NT2/D1 (cell line): Measurements from ENCODE around the gene AGAP9.
"Not testable (repeated sequence)": the region's sequence is repeated elsewhere in the genome, so short reads cannot be mapped to it uniquely, and the experiment has no call there.

Source experiments
- DNase-seq: peaks from one replicate; pipeline ENCODE4 v3.0.0-alpha.2; 2011; ENCODE audit warnings: low read depth, low spot score
- H3K27me3 ChIP-seq: 2 replicates; pipeline ENCODE4 v1.6.0; 2011; ENCODE audit warnings: mild to moderate bottlenecking; ENCODE audit not compliant: insufficient read length, insufficient read depth
- H3K36me3 ChIP-seq: 2 replicates; pipeline ENCODE4 v1.6.1; 2011; ENCODE audit warnings: mild to moderate bottlenecking, low read length, mixed read lengths; ENCODE audit not compliant: insufficient read depth, insufficient read length
- H3K4me1 ChIP-seq: 2 replicates; pipeline ENCODE4 v1.5.1; 2011; ENCODE audit not compliant: insufficient read depth, insufficient read length
- H3K4me3 ChIP-seq: 2 replicates; pipeline ENCODE4 v1.5.1; 2011; ENCODE audit warnings: low read depth; ENCODE audit not compliant: insufficient read length
- H3K9ac ChIP-seq: 2 replicates; pipeline ENCODE4 v1.6.0; 2011; ENCODE audit warnings: low read depth; ENCODE audit not compliant: insufficient read length
- H3K9me3 ChIP-seq: 2 replicates; pipeline ENCODE4 v1.5.1; 2011; ENCODE audit warnings: mild to moderate bottlenecking, low read length; ENCODE audit not compliant: insufficient read depth

Gene AGAP9

DNA sequence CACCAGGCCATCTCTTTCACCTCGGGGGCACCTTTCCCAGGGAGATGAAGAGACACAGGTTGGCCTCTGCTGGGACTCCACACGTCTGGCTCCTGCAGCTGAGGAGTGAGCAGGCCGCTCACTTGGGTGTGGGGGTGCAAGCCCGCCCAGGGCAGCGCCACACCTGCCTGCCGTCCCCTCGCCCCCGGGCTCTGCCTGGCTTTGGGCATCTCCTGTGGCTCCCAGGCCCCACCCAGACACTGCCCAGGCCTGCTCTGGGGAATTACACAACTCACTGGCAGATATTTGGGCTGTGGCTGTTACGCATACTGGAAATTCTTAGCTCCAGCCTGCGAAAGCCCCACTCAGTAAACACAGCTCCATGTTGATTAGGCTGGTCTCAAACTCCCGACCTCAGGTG lies 39.5 kb downstream of the AGAP9 start, which contains the start of gene ANXA8:
Gene ANXA8, minus strand, starts transcription at position 193 of the 400 bp plus-strand sequence. Its CDS starts 182 bp downstream, at position 11.
- H3K4me1 ChIP-seq, H3K27me3 ChIP-seq, DNase-seq, H3K9ac ChIP-seq, H3K36me3 ChIP-seq, H3K9me3 ChIP-seq, H3K4me3 ChIP-seq: not testable (repeated sequence)

DNA sequence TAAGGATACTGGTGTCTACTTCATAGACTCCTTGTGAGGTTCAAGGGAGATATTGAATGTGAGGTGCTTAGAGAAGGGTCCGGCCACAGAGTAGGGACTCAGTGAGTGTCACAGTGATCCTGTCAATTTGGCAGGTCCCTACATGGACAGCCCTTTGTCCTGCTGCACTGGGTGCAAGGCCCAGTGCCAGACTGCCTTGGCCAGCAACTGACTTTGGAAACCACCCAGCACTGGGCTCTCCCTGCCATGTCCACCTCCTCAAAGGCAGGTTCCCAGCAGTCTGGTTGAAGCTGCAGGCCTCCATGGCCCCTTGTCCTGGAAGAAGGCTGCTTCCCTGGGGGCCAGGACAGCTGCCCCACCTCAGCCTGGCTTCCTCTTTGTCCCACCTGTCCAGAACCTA lies 41.1 kb downstream of the AGAP9 start:
- H3K36me3 ChIP-seq, H3K9me3 ChIP-seq, H3K9ac ChIP-seq, H3K4me1 ChIP-seq, DNase-seq, H3K27me3 ChIP-seq, H3K4me3 ChIP-seq: not testable (repeated sequence)

DNA sequence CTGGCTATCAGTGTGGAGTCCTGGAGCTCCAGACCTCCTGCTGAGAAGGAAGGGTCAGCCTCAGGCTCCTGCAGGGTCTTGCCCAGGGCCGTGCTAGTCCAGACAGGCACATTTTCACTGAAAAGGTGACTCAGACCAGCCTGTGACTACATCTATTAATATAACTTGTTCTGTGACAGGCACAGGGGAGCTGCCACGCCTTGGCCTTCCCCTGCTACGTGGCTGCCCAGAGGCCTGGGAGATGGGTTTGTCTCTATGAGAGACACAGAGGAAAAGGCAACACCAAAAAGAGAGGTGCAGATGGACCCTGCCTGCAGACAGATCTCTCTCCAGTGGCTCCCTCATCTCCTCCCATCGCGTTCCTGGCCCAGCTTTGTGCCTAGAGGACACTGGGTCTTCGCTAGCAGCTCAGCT lies 41.7 kb downstream of the AGAP9 start:
- H3K27me3 ChIP-seq, H3K9me3 ChIP-seq, H3K4me1 ChIP-seq, DNase-seq, H3K9ac ChIP-seq, H3K4me3 ChIP-seq, H3K36me3 ChIP-seq: not testable (repeated sequence)

DNA sequence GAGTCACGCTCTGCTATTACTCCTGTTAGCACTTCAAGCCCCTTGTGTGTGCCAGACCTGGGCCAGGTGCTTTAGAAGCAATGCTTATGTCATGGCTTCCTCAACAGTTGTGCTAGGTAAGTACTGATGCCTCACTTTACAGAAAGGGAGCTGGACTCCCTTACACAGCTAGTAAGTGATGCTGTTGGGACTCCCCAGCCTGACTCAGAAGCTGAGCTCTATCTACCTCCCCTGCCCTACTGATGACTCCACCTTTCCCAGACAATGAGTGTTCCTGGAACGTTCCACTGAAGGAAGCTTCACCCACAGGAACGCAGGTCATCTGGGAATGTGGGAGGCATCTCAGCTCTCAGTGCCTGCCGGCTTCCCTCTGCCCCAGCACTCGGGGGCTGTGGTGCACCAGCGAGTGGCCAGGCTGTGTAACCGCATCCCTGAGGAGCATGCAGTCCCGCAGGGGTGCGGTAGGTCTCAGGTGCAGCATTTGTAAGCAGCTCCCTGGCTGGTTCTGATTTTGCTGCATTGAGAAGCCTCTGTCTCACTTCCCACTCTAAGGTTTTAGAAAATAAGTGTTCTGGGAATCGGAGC lies 42.2 kb downstream of the AGAP9 start:
- H3K9me3 ChIP-seq, H3K9ac ChIP-seq, H3K36me3 ChIP-seq, DNase-seq, H3K4me3 ChIP-seq, H3K27me3 ChIP-seq, H3K4me1 ChIP-seq: not testable (repeated sequence)

DNA sequence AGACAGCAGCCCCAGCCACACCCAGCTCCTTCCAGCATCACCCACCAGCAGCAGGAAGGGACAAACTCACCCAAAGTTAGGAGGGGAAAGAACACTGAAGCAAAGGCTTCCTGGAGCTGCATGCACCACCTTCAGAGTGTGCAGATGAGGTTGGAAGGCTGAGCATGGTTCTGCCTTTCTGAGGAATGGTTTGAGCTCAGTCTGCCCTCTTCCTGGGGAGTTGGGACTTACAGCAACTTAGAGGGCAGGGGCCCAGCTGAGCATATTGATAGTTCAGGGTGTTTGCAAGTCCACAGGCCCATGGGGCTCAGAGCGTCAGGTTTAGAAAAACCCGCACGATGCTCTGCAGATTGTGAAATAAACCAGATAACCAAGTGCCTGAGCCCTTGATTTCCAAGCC lies 43.3 kb downstream of the AGAP9 start:
- not testable (repeated sequence) for DNase-seq, H3K4me1 ChIP-seq, H3K27me3 ChIP-seq, H3K9me3 ChIP-seq, H3K9ac ChIP-seq, H3K4me3 ChIP-seq, H3K36me3 ChIP-seq

DNA sequence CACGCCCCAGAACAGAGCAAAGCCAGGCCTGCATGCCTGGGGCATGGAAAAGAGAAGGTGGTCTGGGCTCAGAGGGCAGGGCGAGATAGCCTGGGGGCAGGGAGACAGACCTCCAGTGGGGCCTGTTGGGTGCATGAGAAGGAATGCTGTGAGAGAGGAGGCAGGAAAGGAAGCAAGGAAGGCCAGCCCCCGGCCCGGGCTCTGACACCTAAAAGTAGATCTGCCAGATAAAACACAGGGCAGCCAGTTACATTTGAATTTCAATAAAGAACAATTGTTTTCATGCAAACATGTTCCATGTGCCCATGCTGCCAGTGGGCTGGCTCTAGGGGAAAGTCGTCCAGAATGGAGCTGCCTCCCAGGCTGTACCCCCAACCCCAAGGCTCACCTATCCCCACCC lies 45.3 kb downstream of the AGAP9 start:
- H3K36me3 ChIP-seq, H3K9ac ChIP-seq, H3K9me3 ChIP-seq, H3K4me3 ChIP-seq, H3K27me3 ChIP-seq, DNase-seq, H3K4me1 ChIP-seq: not testable (repeated sequence)

DNA sequence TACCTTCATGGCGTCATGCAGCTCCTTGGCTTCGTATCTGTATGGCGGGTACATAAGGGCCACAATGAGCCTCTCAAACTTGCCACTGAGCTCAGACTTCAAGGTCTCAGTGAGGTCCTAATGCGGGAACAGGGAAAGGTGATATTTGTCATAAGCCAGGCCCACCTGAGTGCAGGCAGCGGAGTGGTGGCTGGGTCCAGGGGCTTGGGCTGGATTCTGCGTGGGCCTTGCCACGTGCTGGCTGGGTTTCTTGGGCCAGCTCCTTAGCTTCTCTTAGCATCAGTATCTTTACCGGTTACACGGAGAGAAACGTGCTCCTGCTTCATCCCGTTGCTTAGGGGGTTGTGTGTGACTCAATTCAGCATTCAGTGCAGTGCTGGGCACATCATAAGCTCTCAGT lies 46.4 kb downstream of the AGAP9 start:
- H3K9ac ChIP-seq, H3K27me3 ChIP-seq, H3K36me3 ChIP-seq, DNase-seq, H3K9me3 ChIP-seq, H3K4me3 ChIP-seq, H3K4me1 ChIP-seq: not testable (repeated sequence)

DNA sequence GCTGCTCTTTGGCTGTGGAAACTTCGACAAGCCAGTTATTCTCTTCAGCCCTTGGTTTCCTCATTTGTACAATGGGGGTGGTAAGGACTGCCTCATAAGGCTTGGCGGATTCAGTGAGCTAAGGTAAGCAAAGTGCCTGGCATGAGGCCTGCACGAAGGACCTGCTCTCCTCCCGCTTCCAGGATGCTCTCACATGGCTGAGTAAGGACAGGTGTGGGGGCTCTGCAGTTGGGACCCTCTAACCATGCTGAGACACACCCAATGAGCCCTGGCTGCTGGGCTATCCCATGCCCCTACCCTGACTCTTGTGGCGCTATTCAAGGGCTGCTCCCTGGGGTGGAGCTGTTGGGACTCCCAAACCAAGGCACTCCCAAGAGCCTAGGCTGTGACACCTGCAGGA lies 48.3 kb downstream of the AGAP9 start:
- not testable (repeated sequence) for H3K4me1 ChIP-seq, H3K27me3 ChIP-seq, DNase-seq, H3K9ac ChIP-seq, H3K4me3 ChIP-seq, H3K36me3 ChIP-seq, H3K9me3 ChIP-seq

DNA sequence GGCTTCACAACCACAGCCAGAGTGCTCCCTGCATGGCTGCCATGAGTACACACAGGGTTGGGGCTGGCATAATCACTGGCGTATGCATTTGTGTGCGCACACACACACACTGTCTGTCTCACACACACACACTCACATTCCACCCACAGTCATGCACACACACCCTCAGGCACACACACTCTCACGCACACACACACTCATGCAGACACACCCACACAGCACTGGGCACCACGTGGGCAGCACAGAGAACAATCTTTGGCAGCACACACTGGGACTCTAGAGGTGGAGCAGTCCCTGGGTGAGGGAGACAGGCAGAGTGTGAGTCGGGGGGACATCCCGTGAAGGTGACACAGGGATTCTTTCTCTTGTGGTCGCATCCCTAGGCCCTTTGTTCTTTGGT lies 49.9 kb downstream of the AGAP9 start:
- H3K4me1 ChIP-seq, H3K36me3 ChIP-seq, H3K9me3 ChIP-seq, H3K9ac ChIP-seq, DNase-seq, H3K4me3 ChIP-seq, H3K27me3 ChIP-seq: not testable (repeated sequence)

DNA sequence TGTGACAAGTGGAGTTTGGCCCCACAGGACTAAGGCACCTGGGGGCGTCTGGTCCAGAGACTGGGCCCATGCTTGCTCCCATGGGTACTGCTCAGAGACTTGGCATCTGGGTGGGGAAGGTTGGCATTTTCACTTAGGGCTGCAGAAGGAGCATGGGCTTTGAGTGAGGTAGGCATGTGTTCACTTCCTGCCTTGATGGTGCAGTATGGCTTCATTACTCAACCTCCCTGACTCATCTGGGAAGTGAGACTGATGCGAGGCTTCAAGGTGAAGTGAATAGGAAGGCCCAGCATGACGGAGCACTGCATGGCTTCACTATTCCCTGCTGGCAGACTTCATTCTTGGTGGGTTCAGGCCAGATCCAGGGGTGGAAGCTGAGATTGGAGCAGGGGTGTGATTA lies 50.8 kb downstream of the AGAP9 start:
- DNase-seq, H3K27me3 ChIP-seq, H3K36me3 ChIP-seq, H3K9ac ChIP-seq, H3K4me3 ChIP-seq, H3K9me3 ChIP-seq, H3K4me1 ChIP-seq: not testable (repeated sequence)

DNA sequence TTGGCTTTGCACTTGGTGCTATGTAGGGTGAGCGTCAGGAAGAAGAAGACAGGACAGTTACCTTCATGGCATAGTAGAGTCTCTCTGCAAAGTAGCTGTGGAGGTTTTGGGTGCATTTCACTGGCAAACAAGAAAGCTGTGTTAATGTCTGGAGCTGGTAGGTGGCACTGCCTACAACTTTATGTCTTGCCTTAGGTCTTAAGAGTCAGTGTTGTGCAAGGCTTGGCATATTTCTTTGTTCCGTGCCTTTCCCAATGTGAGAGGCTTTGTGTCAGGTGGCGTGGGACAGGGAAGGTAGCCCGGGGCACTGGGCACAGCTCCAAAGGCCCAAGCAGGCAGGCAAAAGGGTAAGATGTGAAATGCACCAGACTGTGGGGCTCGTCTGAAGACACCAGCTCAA lies 51.4 kb downstream of the AGAP9 start:
- not testable (repeated sequence) for H3K27me3 ChIP-seq, H3K4me1 ChIP-seq, H3K4me3 ChIP-seq, H3K9me3 ChIP-seq, H3K36me3 ChIP-seq, DNase-seq, H3K9ac ChIP-seq

DNA sequence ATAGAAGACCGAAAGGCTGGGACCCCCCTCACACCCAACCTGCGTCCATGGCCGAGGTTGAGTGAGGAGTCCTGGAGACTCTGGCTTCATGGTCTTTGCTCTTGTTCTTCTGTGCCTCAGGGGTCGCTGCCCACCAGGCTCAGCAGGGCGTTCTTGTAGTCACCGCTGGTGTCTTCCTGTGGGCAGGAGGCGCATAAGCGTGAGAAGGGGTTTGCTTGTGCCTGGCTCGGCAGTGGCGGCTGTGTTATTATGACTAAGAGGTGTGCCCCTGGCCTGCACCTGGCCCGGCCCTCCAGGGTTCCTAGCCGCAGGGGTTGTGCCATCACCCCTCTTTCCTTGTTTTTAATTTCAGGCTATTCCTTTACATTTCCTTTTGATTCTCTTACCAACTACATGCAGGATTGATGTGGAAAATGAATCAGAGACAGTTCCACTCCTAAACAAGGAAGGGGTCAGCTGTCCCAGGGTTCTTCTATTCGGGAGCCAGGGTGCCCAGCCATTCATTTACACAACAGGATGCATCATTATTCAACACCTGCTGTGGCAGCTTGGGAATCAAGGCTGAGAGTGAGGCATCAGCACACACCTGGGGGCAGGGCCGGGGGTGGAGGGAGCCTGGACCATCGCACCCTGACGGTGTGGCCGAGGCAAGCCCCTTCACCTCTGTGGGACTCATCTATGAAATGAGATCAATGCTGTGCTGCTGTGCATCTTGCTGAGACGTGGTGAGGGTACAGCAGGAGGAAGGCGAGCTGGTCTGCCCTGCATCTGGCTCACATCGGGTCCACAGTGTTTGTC lies 54.5 kb downstream of the AGAP9 start:
- not testable (repeated sequence) for H3K27me3 ChIP-seq, H3K9ac ChIP-seq, H3K9me3 ChIP-seq, DNase-seq, H3K36me3 ChIP-seq, H3K4me1 ChIP-seq, H3K4me3 ChIP-seq
